ENCODE measurements around the gene TLX2. TPM values are rescaled to one million over a fixed set of nuclear protein-coding genes. Genes with fewer than 3 reads are reported as not detected.

TLX2 gene
- total and polyA plus RNA-seq, 2 experiments from 2014 or later: 0.16 to 0.21 TPM

- H3K27me3 Mint-ChIP-seq (ENCODE audit: insufficient read depth, low read depth, poor library complexity): peaks cover 58% of the 10 kb centered on the region
- peaks cover 22% of the 10 kb centered on the region for H3K4me1 Mint-ChIP-seq
These were observed 18.8 kb upstream of the TLX2 start for GRCh38 chr2:74495440-74495839.

More at GRCh38 chr2:74495440-74495839, 18.8 kb upstream of the TLX2 start:
- Mint-ChIP-seq H3K36me3 (ENCODE audit: low read depth) (peaks cover 31% of the 10 kb centered on the region), H3K27ac (no peak overlapping the region), H3K9me3 (no peaks in the 10 kb centered on the region), H3K4me3 (no peak overlapping the region)
- 0 out of 2 replicates have a peak, but pooled peaks cover 5% of the 10 kb centered on the region for H3K36me3 ChIP-seq (ENCODE audit: insufficient read depth)
- peaks cover 26% of the 10 kb centered on the region for H3F3A ChIP-seq (replicated peaks; ENCODE audit: low read depth)
- ATAC-seq: no peak
- H3K4me1 ChIP-seq (ENCODE audit: insufficient read depth): peaks cover 24% of the 10 kb centered on the region
- H3K27me3 ChIP-seq (ENCODE audit: insufficient read depth): peaks cover 65% of the 10 kb centered on the region
- no peak overlapping the region for H3K4me2 ChIP-seq
- no peak overlapping the region for H2AFZ ChIP-seq
- H3K27ac ChIP-seq (ENCODE audit: low read depth): no peak overlapping the region
- H3K9me2 ChIP-seq (ENCODE audit: insufficient read depth): no peaks in the 10 kb centered on the region
- no peak overlapping the region for H3K4me3 ChIP-seq
- H3K79me2 ChIP-seq (replicated peaks; ENCODE audit: insufficient read depth): no peaks in the 10 kb centered on the region
- DNase-seq (ENCODE audit: low spot score): no peak
- peaks cover 3% of the 10 kb centered on the region; the same call in 1 of the 2 replicates for H4K20me1 ChIP-seq (replicated peaks; ENCODE audit: insufficient read depth)
- no peak for TF ChIP-seq CREB1 (CRISPR knock-in tag; IDR thresholded peaks at IDR 0.05; ENCODE audit: low read depth)
- TF ChIP-seq JUNB (IDR thresholded peaks at IDR 0.05; ENCODE audit: unreplicated experiment): no peak
- no peak for TF ChIP-seq STAT1 (IDR thresholded peaks at IDR 0.05; ENCODE audit: unreplicated experiment)
- TF ChIP-seq ETS1 (IDR thresholded peaks at IDR 0.05): no peak
- no peak for TF ChIP-seq POLR2AphosphoS5 (IDR thresholded peaks at IDR 0.05; ENCODE audit: low read depth)
- no peak for TF ChIP-seq ZNF114 (CRISPR knock-in tag; IDR thresholded peaks at IDR 0.05)
- no peak for TF ChIP-seq CTCF (conservative IDR thresholded peaks at IDR 0.05; ENCODE audit: low read depth in 2 of 2)
- TF ChIP-seq ZNF331 (CRISPR knock-in tag; IDR thresholded peaks at IDR 0.05; ENCODE audit: low read depth): no peak
- no peak for TF ChIP-seq NANOG (IDR thresholded peaks at IDR 0.05; ENCODE audit: borderline replicate concordance)
- TF ChIP-seq ZNF462 (CRISPR knock-in tag; IDR thresholded peaks at IDR 0.05): no peak
- TF ChIP-seq EZH2phosphoT487 (IDR thresholded peaks at IDR 0.05; ENCODE audit: unreplicated experiment): no peak
- TF ChIP-seq REST (IDR thresholded peaks at IDR 0.05; ENCODE audit: unreplicated experiment): no peak
- no peak for TF ChIP-seq EZH2 (IDR thresholded peaks at IDR 0.05; ENCODE audit: low read depth, unreplicated experiment)
